Measurements from ENCODE around the gene ENOX1.

ENOX1 gene

DNA sequence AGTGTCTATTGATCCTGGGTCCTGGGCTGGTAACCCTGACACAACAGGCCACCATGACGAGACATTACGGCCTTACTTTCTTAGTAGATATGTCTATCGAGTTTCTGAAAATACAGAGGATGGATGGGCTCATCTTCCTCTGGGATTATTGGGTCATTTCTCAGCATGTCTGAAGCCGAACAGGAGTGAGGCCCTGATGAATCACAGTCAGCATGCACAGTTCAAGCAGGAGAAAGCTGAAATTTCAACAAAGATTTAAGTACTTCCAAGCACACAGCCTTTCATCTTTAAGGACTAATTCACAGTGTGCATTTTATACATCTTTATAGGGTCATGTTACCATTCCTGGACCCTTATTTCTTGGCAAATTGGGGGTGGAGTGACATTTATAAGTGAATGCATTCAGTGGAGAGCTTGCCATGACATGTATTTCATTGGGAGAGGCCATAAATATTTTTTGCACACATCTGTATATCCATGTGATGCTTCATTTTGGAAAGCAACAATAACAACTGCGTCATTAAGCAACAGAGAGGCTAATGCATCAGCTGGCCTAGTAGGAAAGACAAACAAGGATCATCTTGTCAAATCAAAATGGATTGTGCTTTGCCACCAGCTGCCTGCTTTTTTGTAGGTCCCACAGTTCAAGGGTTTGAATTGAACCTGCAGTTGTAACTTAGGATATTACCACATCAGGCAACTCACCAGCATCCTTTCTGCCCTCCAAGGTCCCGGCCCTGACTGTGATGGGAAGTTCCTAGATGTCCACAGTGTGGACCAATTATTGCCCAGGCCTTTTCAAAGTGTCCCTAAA lies 619.9 kb downstream of the ENOX1 start:
- no peak overlapping the region for H3K4me3 ChIP-seq (ENCODE audit: low read length)
- DNase-seq (ENCODE audit: low read depth) = no peak
- no peak for TF ChIP-seq CTCF (conservative IDR thresholded peaks at IDR 0.05; ENCODE audit: low read length)
